SJCRH30 (cell line): ENCODE data around the gene NDUFB3. TPM values are rescaled to one million over a fixed set of nuclear protein-coding genes. Genes with fewer than 3 reads are reported as not detected.

Experiments
- DNase-seq, 2 experiments: peaks; one replicate each; pipeline ENCODE4 v3.0.0-alpha.2; 2015 to 2020
- H3K27ac ChIP-seq: fragments of 250-450 bp; sonication (Bioruptor Pico); 2 replicates; pipeline ENCODE4 v1.5.1; 2020; ENCODE audit warnings: mild to moderate bottlenecking, moderate library complexity
- H3K27me3 ChIP-seq: fragments of 250-450 bp; sonication (Bioruptor Pico); 2 replicates; pipeline ENCODE4 v1.5.1; 2020; ENCODE audit warnings: mild to moderate bottlenecking, moderate library complexity
- H3K36me3 ChIP-seq: fragments of 250-450 bp; sonication (Bioruptor Pico); 2 replicates; pipeline ENCODE4 v1.5.1; 2020; ENCODE audit warnings: mild to moderate bottlenecking, moderate library complexity
- H3K4me1 ChIP-seq: fragments of 250-450 bp; sonication (Bioruptor Pico); 2 replicates; pipeline ENCODE4 v1.5.1; 2020; ENCODE audit warnings: mild to moderate bottlenecking, moderate library complexity
- H3K4me3 ChIP-seq: fragments of 250-450 bp; sonication (Bioruptor Pico); 2 replicates; pipeline ENCODE4 v1.5.1; 2020; ENCODE audit warnings: mild to moderate bottlenecking, moderate library complexity
- H3K9me3 ChIP-seq: fragments of 250-450 bp; sonication (Bioruptor Pico); replicated peaks from 2 replicates; pipeline ENCODE4 v1.5.1; 2020; ENCODE audit warnings: mild to moderate bottlenecking, moderate library complexity
- total RNA-seq: library from RNA; depleted of rRNA; stranded (reverse); fragments of >200 nt; shearing (Covaris generic); gene quantifications from 2 replicates; pipeline ENCODE4 v1.2.3, GENCODE V29; 2014; rRNA removed

NDUFB3 gene
- total RNA-seq, 1 experiment from 2014 or later: 138 TPM

- Histone ChIP-seq H3K27ac (peak overlapping the region; percentile 68), H3K27me3 (no peaks in the 10 kb centered on the region), H3K4me1 (peaks cover 36% of the 10 kb centered on the region), H3K36me3 (no peaks in the 10 kb centered on the region), H3K4me3 (peak overlapping the region; percentile 2; the same call in 1 of the 2 replicates), H3K9me3 (no peaks in the 10 kb centered on the region)
- DNase-seq: peak; percentile 30 to 49
Observed at GRCh38 chr2:201128933-201129505, 57.2 kb downstream of the NDUFB3 start.

- Histone ChIP-seq H3K4me1 (peaks cover 30% of the 10 kb centered on the region), H3K9me3 (no peaks in the 10 kb centered on the region), H3K36me3 (no peaks in the 10 kb centered on the region), H3K4me3 (no peak overlapping the region), H3K27ac (no peak overlapping the region), H3K27me3 (no peaks in the 10 kb centered on the region)
- no peak for DNase-seq
Observed at GRCh38 chr2:201130524-201131186, 58.9 kb downstream of the NDUFB3 start.

- no peak for DNase-seq
- Histone ChIP-seq H3K4me3 (no peak overlapping the region), H3K9me3 (no peaks in the 10 kb centered on the region), H3K36me3 (no peaks in the 10 kb centered on the region; the same call in 1 of the 2 replicates), H3K27ac (no peak overlapping the region), H3K27me3 (no peaks in the 10 kb centered on the region), H3K4me1 (peaks cover 24% of the 10 kb centered on the region)
Observed at GRCh38 chr2:201132518-201132917, 60.7 kb downstream of the NDUFB3 start.

Other genes with a start within 250 kb of the NDUFB3 start
- gene CLK1, start 207.3 kb upstream of the NDUFB3 start, total RNA-seq: 75.6 and 86.3 TPM in 2 replicates
- gene PPIL3, start 182.9 kb upstream of the NDUFB3 start, total RNA-seq: 36.7 and 39.1 TPM in 2 replicates
- gene NIF3L1, start 182.6 kb upstream of the NDUFB3 start, total RNA-seq: 50.1 and 55.3 TPM in 2 replicates
- 23.5 and 27.5 TPM in 2 replicates for gene ORC2, start 108.3 kb upstream of the NDUFB3 start, total RNA-seq
- gene HYCC2, start 330 bp upstream of the NDUFB3 start, total RNA-seq: 6.6 and 9.3 TPM in 2 replicates
- 13.6 TPM in 2 replicates for gene CFLAR, start 44.2 kb downstream of the NDUFB3 start, total RNA-seq
- 1.0 and 1.1 TPM in 2 replicates for gene CASP10, start 111.1 kb downstream of the NDUFB3 start, total RNA-seq
- 11.6 and 14.4 TPM in 2 replicates for gene CASP8, start 188.5 kb downstream of the NDUFB3 start, total RNA-seq